NK-92 treated with Interleukin-12 subunit alpha and Interleukin-12 subunit beta, amount 100 ng/mL, for 24 hours (cell line): ENCODE results near the gene HDAC1.

Experiments used
- DNase-seq: peaks from one replicate; lab custom pipeline; 2025; lab: John Stamatoyannopoulos, UW

HDAC1 gene

GRCh38 chr1:32373996-32374592 is 82.2 kb downstream of the HDAC1 start:
- no peak for DNase-seq

- no peak for DNase-seq
Measured at GRCh38 chr1:32376199-32376598, 84.3 kb downstream of the HDAC1 start.

- no peak for DNase-seq
Measured at GRCh38 chr1:32377541-32378220, 85.8 kb downstream of the HDAC1 start.

- no peak for DNase-seq
Measured at GRCh38 chr1:32380057-32380456, 88.2 kb downstream of the HDAC1 start.
